Prostate gland (tissue), 2 donors: ENCODE measurements around the gene INO80C. TPM values are rescaled to one million over a fixed set of nuclear protein-coding genes. Genes with fewer than 3 reads are reported as not detected.

Source experiments
- DNase-seq: peaks from one replicate; pipeline ENCODE4 v3.0.0-alpha.2; 2019; ENCODE audit warnings: low spot score
- H3K27ac ChIP-seq, 2 donors: fragments of 200-600 bp; sonication (generic); 2 replicates each; pipeline ENCODE4 v1.5.1; 2017 to 2019
- H3K27me3 ChIP-seq: fragments of 200-600 bp; sonication (generic); replicated peaks from 2 replicates; pipeline ENCODE4 v1.5.1; 2019; ENCODE audit not compliant: insufficient read depth
- H3K36me3 ChIP-seq, 2 donors: fragments of 200-600 bp; sonication (generic); 1 replicate in 1 of 2; 2 replicates in 1 of 2; pipeline versions ENCODE4 v1.5.1 to v1.8.1; 2017 to 2019
- H3K4me1 ChIP-seq: fragments of 200-600 bp; sonication (generic); replicated peaks from 2 replicates; pipeline ENCODE4 v1.5.1; 2019
- H3K4me3 ChIP-seq, 2 donors: fragments of 200-600 bp; sonication (generic); 2 replicates each; pipeline ENCODE4 v1.5.1; 2017 to 2019
- H3K9me3 ChIP-seq: fragments of 200-600 bp; sonication (generic); 2 replicates; pipeline ENCODE4 v1.5.1; 2017
- POLR2A ChIP-seq: fragments of 450-650 bp; IDR thresholded peaks from one replicate; pipeline ENCODE4 v1.6.1; 2016; ENCODE audit warnings: antibody characterized with exemption, mild to moderate bottlenecking
- POLR2AphosphoS5 ChIP-seq: sonication (generic); formaldehyde crosslinking; IDR thresholded peaks from one replicate; pipeline ENCODE4 v1.6.1; 2017; ENCODE audit warnings: antibody characterized with exemption
- WGBS: methylation state at CpG from one replicate; pipeline ENCODE4 v1.1.5; 2018; 5-methylcytosine and 5-hydroxymethylcytosine counted together
- intact Hi-C: fragments of 100-400 bp; cut with DNase I; formaldehyde crosslinking; loops from one replicate; pipeline ENCODE4 v1.14.2; 2022
- small RNA-seq, 2 donors: library from RNA; depleted of rRNA; stranded (forward); fragments of <200 nt; gene quantifications; one replicate each; pipeline ENCODE3, GENCODE V24; 2016
- total RNA-seq, 2 donors: library from RNA; depleted of rRNA; stranded (reverse); fragments of >200 nt; gene quantifications; one replicate each; pipeline ENCODE4 v1.1.0, GENCODE V29; 2016
- TF ChIP-seq, protein P1 (sequence below), 4 experiments: fragments of 200-600 bp in 2 of 4; fragments of 450-650 bp in 2 of 4; sonication (generic) in 2 of 4; IDR thresholded peaks; 1 replicate in 3 of 4; 2 replicates in 1 of 4; pipeline ENCODE4 v1.5.1; 2016 to 2019; ENCODE audit warnings: antibody characterized with exemption in 4 of 4, mild to moderate bottlenecking in 2 of 4, moderate library complexity in 2 of 4

Gene INO80C
- total RNA-seq, 2 donors from 2014 or later, result 5.0 to 26.4 TPM

DNA sequence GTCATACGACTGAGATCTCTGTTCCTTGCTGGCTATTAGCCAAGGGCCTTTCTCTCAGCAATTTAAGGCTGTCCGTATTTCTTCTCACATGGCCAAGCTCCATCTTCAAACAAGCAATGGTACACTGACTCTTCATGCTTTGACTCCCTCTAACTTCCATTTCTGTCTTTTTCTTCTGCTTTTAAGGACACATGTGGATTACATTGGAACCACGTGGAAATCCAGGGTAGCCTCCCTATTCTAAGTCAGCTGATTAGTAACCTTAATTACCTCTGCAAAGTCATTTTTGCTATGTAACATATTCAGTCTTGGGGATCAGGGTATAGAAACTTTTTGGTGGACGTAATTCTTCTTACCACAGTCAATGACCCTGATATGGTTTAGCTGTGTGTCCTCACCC lies 79.2 kb downstream of the INO80C start:
- intact Hi-C loops, result no loop called here
- Histone ChIP-seq H3K4me3 (no peak overlapping the region), H3K36me3 (no peaks in the 10 kb centered on the region), H3K4me1 (no peaks in the 10 kb centered on the region), H3K27me3 (no peaks in the 10 kb centered on the region), H3K27ac (no peak overlapping the region), H3K9me3 (no peaks in the 10 kb centered on the region)
- TF ChIP-seq POLR2AphosphoS5 (no peak), POLR2A (no peak)
- TF ChIP-seq, protein P1, sequence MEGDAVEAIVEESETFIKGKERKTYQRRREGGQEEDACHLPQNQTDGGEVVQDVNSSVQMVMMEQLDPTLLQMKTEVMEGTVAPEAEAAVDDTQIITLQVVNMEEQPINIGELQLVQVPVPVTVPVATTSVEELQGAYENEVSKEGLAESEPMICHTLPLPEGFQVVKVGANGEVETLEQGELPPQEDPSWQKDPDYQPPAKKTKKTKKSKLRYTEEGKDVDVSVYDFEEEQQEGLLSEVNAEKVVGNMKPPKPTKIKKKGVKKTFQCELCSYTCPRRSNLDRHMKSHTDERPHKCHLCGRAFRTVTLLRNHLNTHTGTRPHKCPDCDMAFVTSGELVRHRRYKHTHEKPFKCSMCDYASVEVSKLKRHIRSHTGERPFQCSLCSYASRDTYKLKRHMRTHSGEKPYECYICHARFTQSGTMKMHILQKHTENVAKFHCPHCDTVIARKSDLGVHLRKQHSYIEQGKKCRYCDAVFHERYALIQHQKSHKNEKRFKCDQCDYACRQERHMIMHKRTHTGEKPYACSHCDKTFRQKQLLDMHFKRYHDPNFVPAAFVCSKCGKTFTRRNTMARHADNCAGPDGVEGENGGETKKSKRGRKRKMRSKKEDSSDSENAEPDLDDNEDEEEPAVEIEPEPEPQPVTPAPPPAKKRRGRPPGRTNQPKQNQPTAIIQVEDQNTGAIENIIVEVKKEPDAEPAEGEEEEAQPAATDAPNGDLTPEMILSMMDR (IDR thresholded peaks at IDR 0.05), result no peak
- no peak for DNase-seq
- 88% methylated on average over 4 of the region's 4 CpGs for WGBS

Small RNAs within 50 kb of the gene (small RNA-seq; reads per million reads assigned to genes)
- gene AC007998.5, result 0 reads per million in 2 donors

Other genes with a start within 250 kb of the INO80C start
- 10 to 100 TPM; 18.3 to 21.3 TPM for gene ZSCAN30, start 207.7 kb downstream of the INO80C start, total RNA-seq
- gene ZNF24, start 153.5 kb downstream of the INO80C start, total RNA-seq, result 10 to 100 TPM; 39.4 to 53.4 TPM
- 1 to 10 TPM; 1.6 to 3.9 TPM for gene ZNF396, start 120.6 kb downstream of the INO80C start, total RNA-seq
- 10 to 100 TPM; 40.2 to 50.6 TPM for gene GALNT1, start 83.8 kb upstream of the INO80C start, total RNA-seq